ENCODE results near the gene ARFGAP1.

ARFGAP1 gene

DNA sequence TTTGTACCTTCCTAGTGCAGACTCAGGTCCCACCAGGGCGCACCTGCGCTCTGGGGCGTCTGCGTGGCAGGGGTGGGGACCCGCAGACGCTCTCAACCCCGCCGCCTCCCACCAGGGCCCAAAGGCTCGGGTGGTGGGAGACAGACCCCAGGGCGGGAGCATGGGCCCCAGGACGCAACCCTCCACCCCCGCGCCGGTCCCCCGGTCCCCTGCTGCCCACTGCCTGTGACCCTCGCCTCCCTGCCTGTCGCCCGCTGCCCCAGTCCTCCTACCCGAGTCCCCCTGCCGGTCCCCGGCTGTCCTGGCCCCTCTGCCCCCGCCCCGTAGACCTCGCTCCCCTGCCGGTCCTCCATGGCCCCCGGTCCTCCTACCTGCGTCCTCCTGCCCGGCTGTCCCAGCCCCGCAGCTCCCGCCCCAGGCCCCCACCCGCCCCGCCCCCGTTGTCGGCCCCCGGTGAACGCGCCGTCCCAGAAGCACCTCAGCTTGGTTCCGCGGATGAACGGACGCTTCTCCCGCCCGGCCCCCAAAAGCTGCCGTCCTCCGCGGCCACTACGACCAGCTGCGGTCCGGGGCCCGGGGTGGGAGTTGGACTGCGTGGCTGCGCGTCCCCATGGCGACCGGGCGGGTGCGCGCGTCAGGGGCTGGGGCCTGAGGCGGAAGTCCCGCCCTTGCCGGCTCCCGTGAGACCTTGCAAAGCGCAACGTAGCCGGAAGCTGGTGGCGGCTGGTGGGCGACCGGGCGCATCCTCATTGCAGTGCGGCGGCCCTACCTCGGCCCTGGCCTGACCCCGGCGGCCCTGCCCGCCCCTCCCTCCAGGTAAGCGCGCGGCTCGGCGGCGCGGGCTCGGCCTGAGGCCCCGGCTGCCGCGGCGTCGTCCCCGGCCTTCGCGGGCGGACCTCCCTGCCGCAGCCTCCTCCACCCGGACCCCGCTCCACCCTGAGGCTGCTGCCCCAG, at the start of gene ARFGAP1:
Gene ARFGAP1, plus strand, starts transcription at position 709 of the 954 bp plus-strand sequence. CDS start 2,768 bp downstream, outside the sequence.
- peak; percentile 62 to 84 (median 66) for DNase-seq (ENCODE audit: low read depth in 3 of 3, low spot score in 1 of 3)

DNA sequence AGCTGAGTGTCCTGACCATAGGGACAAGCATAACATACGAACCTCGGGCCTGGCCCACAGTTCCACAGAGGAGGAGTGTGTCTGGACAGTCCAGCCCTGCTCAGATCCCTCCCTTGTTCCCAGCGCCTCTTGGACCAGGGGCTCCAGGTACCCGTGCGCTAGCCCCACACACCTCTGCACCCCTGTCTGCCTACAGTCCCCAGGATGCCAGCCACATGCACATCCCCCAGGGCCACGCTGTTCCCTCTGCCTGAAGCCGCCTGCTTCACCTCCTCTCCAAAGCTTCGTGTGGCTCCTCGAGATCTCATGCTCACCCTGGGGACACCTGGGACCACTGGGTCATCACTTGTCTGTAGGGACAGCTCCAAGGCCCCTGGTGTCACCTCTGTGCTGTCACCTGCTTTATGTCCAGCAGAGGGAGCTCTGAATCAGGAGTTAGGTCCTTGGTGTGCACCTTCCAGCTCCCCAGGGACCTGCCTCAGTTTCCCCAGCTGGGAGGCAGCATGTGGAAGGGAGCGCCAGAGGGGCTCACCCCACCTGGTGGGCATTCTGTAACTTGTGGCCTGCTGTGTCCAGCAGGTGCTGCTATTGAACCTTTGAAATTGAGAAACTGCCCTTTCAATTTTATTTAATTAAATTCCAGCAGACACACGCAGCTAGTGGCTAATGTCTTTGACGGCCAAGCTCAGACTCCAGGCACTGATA, 49.3 kb upstream of the ARFGAP1 start:
- peak in 1 of 3 donors; percentile 21 for DNase-seq (ENCODE audit: low read depth in 3 of 3, low spot score in 1 of 3)

DNA sequence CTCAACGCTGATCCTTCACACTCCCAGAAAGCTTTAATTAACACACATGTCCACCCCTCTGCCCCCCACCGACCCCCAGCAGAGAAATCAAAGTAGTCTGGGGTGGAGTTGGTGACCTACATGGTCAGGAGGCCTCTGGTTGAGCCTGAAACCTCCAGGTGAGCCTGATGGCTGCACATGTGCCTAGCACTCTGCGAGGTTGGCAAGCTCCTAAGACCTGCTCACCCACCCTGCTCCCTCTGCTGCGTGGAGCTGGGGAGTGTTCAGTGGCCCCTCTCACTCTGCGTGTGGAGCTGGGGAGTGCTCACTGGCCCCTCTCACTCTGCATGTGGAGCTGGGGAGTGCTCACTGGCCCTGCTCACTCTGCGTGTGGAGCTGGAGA, 48.8 kb upstream of the ARFGAP1 start:
- DNase-seq (ENCODE audit: low read depth in 3 of 3, low spot score in 1 of 3) = no peak

DNA sequence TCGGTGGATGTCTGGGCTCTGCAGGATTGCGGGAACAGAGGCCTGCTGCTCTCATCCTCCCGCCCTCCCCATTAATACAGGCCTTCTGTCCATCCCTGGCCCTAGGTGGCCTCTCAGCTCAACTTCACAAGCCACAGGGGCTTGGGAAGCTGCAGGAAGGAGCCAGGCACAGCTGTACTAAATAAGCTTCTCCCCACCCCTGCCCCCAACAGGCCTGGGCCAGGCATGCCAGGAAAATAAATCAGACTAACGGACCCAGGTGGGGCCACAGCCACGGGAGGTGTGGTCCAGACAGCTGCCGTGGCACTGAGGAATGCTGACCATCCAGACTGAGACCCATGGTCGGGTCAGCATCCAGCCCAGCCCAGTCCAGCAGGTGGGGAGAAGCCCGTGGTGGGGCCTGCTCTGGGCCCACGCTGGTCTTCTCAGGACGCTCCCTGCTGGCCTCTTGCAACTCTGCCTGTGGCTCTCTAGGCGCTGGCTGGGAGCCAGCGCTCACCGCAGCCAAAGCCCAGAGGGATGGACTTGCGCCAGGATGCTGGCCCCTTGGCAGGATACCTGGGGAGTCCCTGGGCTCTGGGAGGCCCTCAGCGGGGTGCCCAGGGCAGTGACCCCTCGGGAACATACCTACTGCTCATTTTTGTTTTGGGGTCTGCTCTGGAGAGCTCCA, 48.1 kb upstream of the ARFGAP1 start:
- DNase-seq (ENCODE audit: low read depth in 3 of 3, low spot score in 1 of 3) = no peak

DNA sequence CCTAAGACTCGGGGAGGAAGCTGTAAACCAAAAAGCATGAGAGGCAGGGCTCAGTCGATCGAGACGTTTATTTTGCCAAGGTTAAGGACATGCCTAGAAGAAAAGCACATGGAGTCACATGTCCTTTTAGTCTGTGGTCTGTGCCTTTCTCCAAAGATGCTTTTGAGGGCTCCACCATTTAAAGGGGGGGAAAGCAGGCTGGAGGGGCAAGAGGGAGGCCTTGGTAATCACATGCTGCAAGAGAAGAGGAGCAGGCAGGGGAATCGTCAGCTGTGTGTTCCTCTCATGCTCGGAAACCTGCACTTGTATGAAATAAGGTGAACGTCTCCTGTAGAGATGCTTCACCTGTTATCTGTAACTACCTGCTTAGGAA, 47.5 kb upstream of the ARFGAP1 start:
- no peak for DNase-seq (ENCODE audit: low read depth in 3 of 3, low spot score in 1 of 3)

DNA sequence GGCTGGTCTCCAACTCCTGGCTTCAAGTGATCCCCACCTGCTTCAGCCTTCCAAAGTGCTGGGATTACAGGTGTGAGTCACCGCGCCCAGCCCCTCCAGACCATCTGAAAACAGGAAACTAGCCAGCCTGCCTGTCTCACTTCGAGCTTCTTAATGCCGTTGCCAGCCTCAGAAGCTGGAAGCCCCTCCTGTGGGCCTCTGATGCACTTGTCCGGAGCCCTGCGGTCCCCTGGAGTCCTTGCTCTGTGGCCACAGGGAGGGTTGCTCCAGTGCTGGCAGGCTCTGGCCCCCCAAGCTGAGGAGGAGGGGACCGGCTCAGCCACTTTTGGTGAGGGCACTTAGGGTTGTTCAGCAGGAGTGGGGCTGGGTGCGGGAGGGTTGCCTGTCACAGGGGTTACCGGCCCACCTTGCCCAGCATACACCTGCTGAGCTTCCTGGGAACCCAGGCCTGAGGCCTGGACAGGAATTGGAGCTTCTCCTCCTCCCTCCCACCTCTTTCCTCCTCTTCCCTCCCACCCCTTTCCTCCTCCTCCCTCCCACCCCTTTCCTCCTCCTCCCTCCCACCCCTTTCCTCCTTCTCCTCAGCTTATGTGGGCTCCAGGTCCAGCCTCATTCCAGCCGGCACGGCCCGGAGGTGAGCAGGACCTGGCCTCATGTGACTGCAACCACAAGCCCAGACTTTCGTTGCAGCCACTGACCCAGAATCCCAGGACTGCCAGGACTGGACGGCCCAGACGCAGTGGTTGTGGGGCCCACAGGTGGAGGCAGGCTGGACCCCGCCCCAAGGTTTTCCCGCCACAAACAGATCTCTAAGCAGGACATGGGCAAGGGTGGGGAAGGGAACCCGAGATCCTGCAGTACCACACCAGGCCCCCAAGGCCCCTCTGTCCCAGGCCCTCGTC, 46.3 kb upstream of the ARFGAP1 start:
- no peak for DNase-seq (ENCODE audit: low read depth in 3 of 3, low spot score in 1 of 3)

- no peak for DNase-seq (ENCODE audit: low read depth in 3 of 3, low spot score in 1 of 3)
These were observed 45.4 kb upstream of the ARFGAP1 start for GRCh38 chr20:63227260-63227659.

- no peak for DNase-seq (ENCODE audit: low read depth in 3 of 3, low spot score in 1 of 3)
These were observed 43.8 kb upstream of the ARFGAP1 start for GRCh38 chr20:63228806-63229205.

DNA sequence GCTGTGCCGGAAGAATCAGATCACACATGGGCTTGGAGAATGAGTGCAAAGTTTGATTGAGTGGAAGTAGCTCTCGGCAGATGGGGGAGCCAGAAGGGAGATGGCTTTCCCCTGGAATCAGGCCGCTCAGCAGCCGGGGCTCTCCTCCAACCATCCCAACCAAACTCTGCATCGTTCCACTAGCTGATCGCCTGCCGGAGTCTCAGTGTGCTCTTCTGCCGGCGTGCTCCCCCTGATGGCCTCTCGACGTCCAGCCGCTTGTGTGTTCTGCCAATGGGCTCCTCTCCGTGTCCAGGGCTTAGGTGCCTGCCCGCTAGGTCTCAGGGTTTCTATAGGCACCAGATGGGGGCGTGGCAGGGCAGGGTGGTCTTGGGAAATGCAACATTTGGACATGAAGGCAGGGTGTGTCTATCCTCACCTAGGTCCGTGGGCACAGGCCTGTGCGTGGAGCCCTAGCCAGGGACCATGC, 41.8 kb upstream of the ARFGAP1 start:
- DNase-seq (ENCODE audit: low read depth in 3 of 3, low spot score in 1 of 3) = no peak

DNA sequence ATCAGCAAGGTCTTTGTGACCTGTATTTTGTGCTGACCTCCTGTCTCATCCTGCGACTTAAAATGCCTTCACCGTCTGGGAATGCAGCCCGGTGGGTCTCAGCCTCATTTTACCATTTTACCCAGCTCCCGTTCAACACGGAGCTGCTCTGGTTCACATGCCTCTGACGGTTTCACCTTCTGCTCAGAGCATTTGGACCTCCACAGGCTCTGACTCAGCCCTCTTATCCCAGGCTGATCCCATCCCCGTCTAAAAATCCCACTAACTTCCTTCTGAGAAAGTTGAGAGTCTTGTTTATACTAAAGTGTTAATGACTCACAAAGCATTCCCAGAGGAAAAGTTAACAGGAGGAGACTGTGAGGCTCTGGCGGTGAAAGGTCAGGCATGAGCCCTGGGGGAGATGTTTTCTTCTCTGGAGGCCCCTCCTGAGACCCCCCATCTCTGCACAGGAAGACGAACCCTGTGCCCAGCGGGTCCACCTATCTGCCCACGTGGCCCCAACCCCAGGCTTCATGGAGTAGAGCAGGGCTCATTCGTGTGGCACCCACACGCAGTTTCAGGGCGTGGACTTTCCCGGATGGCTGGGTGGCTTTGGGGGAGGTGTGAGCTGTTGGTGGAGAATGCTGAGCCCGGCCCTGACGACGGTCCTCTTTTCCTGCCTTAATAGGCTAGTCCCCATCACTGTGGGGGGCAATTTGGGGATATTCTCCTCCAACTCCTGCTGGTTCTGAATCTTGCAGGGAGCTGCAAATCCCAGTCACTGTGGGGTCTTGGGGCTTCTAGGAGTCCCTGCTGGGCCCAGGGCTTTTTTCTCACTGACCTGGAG, 40.2 kb upstream of the ARFGAP1 start:
- DNase-seq (ENCODE audit: low read depth in 3 of 3, low spot score in 1 of 3) = no peak

GRCh38 chr20:63233061-63233344, 39.6 kb upstream of the ARFGAP1 start:
- DNase-seq (ENCODE audit: low read depth in 3 of 3, low spot score in 1 of 3) = no peak

- DNase-seq (ENCODE audit: low read depth in 3 of 3, low spot score in 1 of 3) = no peak
These were observed 38.7 kb upstream of the ARFGAP1 start for GRCh38 chr20:63233924-63234323.

- DNase-seq (ENCODE audit: low read depth in 3 of 3, low spot score in 1 of 3) = peak in 1 of 3 donors; percentile 7
These were observed 37.8 kb upstream of the ARFGAP1 start for GRCh38 chr20:63234693-63235398.

GRCh38 chr20:63235399-63235983, 37.1 kb upstream of the ARFGAP1 start, which contains the start of gene BIRC7:
TSS of gene BIRC7 (plus strand) at chr20:63235905. CDS start at chr20:63236097, 192 bp downstream.
- DNase-seq (ENCODE audit: low read depth in 3 of 3, low spot score in 1 of 3) = no peak

DNA sequence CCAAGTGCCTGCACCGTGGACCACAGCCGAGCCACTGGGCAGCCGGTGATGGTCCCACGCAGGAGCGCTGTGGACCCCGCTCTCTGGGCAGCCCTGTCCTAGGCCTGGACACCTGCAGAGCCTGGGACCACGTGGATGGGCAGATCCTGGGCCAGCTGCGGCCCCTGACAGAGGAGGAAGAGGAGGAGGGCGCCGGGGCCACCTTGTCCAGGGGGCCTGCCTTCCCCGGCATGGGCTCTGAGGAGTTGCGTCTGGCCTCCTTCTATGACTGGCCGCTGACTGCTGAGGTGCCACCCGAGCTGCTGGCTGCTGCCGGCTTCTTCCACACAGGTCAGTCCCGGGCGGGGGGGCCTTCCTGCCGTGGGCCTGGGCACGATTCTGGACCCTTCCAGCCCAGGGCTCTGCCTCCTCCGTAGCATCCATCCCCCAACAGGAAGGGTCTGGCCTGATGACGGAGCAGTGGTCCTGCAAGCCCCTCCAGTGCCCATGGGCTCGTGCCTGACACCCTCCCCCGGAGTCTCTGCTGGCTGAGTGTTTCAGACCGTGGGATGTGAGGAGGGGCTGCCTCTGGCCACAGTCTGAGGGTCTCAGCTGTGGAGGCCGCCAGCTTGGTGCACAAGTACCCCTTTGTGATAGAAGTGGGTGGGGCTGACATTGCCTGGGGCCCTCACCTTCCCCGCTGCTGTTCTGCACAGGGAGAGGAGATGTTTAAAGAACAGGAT, 36.3 kb upstream of the ARFGAP1 start:
- DNase-seq (ENCODE audit: low read depth in 3 of 3, low spot score in 1 of 3) = no peak

DNA sequence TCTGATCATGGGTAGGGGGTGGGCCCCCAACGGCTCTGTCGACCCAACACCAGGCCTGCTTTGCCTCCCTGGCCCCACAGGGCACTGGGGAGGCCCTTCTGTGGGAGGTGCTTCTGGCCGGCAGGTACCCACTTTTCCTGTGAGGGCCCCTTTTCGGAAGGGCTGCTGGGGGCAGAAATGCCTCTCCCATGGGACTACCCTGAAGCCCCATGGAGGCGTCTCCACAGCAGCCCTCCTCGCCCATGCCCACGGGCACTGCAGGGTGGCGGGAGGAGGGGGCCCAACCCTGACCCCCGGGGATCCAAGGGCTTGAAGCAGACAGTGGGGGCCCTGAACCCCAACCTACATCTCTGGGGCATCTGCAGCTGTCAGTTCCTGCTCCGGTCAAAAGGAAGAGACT, 34.6 kb upstream of the ARFGAP1 start:
- DNase-seq (ENCODE audit: low read depth in 3 of 3, low spot score in 1 of 3) = no peak

DNA sequence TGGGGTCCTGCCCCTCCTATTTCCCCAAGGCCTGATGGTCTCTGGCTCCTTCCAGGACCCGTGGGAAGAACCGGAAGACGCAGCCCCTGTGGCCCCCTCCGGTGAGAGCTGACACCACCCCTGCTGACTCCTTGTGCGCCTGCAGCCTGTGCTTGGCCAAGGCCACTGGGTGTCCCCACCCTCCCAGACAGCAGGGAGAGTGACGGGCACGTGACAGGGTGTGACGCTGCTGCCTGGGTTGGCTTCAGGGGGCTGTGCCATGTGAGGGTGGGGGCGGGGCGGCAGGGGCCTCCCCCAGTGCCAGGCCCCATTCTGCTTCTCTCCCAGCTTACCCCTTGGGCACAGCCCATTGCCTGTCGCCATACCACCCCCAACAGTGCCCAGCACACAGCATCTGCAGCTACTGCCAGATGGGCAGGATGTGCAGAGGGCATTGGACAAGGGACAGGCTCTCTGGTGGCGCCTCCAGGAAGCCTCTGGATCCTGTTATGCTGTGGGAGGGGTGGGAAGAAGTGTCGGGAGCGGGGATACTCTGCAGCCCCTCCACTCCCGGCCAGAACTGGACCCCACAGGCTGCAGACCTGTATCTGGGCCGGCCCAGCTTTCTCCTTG, 34.0 kb upstream of the ARFGAP1 start:
- DNase-seq (ENCODE audit: low read depth in 3 of 3, low spot score in 1 of 3) = no peak

DNA sequence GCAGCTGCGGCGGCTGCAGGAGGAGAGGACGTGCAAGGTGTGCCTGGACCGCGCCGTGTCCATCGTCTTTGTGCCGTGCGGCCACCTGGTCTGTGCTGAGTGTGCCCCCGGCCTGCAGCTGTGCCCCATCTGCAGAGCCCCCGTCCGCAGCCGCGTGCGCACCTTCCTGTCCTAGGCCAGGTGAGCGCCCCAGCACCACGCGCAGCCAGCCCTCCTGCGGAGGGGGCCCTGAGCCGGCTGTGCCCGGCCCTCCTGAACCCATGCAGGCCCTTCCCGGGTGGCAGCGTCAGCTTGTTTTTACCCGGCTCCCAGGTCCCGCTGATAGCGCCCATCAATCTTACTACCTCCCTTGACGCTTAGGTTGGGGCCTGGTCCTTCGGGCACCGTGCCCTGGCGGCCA, 33.2 kb upstream of the ARFGAP1 start:
- no peak for DNase-seq (ENCODE audit: low read depth in 3 of 3, low spot score in 1 of 3)

Measured in stimulated activated CD4-positive, alpha-beta T cell treated with anti-CD3 and anti-CD28 coated beads, TNF-alpha, amount 100 ng/mL, for 1 hour (primary cell).